Measurements from ENCODE around the gene ICAM2. TPM values are rescaled to one million over a fixed set of nuclear protein-coding genes. Genes with fewer than 3 reads are reported as not detected.
A peak's percentile ranks its signal among the peaks of the same experiment; 100 is the strongest.

ICAM2 gene
- polyA plus RNA-seq, 1 of the 3 experiments (the other 2 are of a cell fraction) = 0.08 TPM

DNA sequence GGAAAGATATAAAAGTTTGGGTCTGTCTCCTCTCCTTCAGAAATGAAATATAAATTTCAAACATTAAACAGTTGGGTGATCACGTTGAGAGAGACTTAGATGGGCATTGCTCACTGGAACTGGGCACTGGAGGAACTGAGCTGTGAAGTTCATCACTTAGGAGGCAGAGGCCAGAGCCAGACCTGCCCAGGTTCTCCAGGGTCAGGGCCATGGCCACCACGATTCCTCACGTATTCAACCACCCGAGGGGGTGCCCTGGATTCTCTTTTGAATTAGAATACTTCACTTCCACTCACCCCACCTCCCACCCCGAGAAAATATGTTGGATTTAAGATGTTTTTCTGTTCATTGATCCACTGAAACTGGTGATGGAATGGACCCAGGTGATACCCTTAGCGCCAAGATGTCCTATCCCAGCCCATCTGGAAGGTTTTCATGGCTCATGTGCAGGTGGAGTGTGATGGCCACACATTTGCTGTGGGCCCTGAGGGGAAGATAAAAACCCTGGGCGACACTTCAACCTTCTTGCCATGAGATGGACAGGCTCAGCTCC, 16.1 kb downstream of the ICAM2 start (continued):
- TF ChIP-seq FOSL2 (IDR thresholded peaks at IDR 0.05; ENCODE audit: borderline replicate concordance, low read depth) (no peak), JUND (IDR thresholded peaks at IDR 0.05) (no peak), ELF1 (IDR thresholded peaks at IDR 0.05) (no peak)
- TF ChIP-seq, protein P1, sequence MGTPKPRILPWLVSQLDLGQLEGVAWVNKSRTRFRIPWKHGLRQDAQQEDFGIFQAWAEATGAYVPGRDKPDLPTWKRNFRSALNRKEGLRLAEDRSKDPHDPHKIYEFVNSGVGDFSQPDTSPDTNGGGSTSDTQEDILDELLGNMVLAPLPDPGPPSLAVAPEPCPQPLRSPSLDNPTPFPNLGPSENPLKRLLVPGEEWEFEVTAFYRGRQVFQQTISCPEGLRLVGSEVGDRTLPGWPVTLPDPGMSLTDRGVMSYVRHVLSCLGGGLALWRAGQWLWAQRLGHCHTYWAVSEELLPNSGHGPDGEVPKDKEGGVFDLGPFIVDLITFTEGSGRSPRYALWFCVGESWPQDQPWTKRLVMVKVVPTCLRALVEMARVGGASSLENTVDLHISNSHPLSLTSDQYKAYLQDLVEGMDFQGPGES (IDR thresholded peaks at IDR 0.05; ENCODE audit: low read depth, low read length) = no peak

DNA sequence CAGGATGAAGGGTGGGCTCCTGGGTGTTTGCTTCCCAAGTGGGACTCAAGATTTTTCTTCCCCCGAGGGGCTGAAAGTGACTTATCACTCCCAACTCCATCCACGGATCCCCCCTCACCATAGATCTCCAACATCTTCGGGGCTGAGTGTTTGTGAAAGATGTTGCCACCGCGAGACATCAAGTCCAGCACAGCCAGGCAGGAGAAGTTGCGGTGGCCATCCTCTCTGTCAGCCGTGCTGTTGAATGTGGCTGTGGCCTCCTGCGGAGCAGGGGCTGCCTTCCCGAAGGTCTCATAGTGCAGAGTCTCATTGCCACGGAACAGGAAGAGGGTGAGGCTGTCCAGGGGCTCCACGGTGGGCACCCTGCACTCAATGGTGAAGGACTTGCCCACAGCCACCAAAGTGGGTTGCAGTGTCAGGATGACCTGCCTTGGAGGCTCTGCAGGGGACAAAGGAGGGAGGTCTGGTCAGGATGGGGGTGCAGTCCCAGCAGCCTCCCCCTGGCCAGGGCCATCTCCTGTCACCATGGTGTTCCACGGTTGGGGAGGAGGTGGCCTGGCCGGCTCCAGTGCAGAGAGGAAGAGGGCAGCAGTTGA, 16.8 kb downstream of the ICAM2 start:
- no peaks in the 10 kb centered on the region for H3K9me3 ChIP-seq
- H3K4me2 ChIP-seq = no peak overlapping the region
- CTCF ChIA-PET = interaction anchor here (0.9 to 4.6 kb wide), 4 partner anchors 13 to 129 kb away, joined by 3 to 26 read pairs (median 4); partner anchors contain the start of gene CSHL1
- POLR2A ChIA-PET = no interaction called here
- no peaks in the 10 kb centered on the region for H4K20me1 ChIP-seq (ENCODE audit: insufficient read depth)
- H3K4me1 ChIP-seq (ENCODE audit: control insufficient read depth in 1 of 2, insufficient read depth in 2 of 2, low read depth in 1 of 2, low read length in 1 of 2) = peaks cover 0 to 29% of the 10 kb centered on the region in 2 experiments; a peak in 1 of 4 replicates
- no peaks in the 10 kb centered on the region for H3K36me3 ChIP-seq (replicated peaks in 1 of 2; ENCODE audit: control insufficient read depth in 1 of 2, insufficient read depth in 2 of 2, low read length in 1 of 2)
- no peak overlapping the region for H2AFZ ChIP-seq (ENCODE audit: low read depth)
- H3K27me3 ChIP-seq (ENCODE audit: insufficient read depth) = no peaks in the 10 kb centered on the region
- no peaks in the 10 kb centered on the region for H3F3A ChIP-seq (replicated peaks; ENCODE audit: insufficient read depth)
- DNase-seq = peak; percentile 18
- TF ChIP-seq FOXJ3 (CRISPR knock-in tag; IDR thresholded peaks at IDR 0.05) (no peak), SIN3A (IDR thresholded peaks at IDR 0.05; ENCODE audit: borderline replicate concordance, low read depth, low read length) (no peak), GATA2 (CRISPR knock-in tag; IDR thresholded peaks at IDR 0.05) (no peak), CHD2 (IDR thresholded peaks at IDR 0.05; ENCODE audit: low read length, partially characterized antibody) (no peak), TEAD4 (IDR thresholded peaks at IDR 0.05; ENCODE audit: borderline replicate concordance, insufficient read depth) (no peak), MXI1 (IDR thresholded peaks at IDR 0.05; ENCODE audit: low read depth, low read length) (no peak), TCF12 (IDR thresholded peaks at IDR 0.05) (no peak), RAD21 (IDR thresholded peaks at IDR 0.05; ENCODE audit: low read length) (no peak), ELF1 (IDR thresholded peaks at IDR 0.05) (no peak), FOSL2 (IDR thresholded peaks at IDR 0.05; ENCODE audit: borderline replicate concordance, low read depth) (no peak), RXRA (IDR thresholded peaks at IDR 0.05; ENCODE audit: borderline replicate concordance, low read depth) (no peak), JUND (IDR thresholded peaks at IDR 0.05) (no peak), FOXM1 (IDR thresholded peaks at IDR 0.05; ENCODE audit: low read depth) (no peak), GABPA (IDR thresholded peaks at IDR 0.05; ENCODE audit: low read depth) (no peak), NRF1 (IDR thresholded peaks at IDR 0.05; ENCODE audit: low read depth, low read length) (no peak)
- TF ChIP-seq, protein P2, sequence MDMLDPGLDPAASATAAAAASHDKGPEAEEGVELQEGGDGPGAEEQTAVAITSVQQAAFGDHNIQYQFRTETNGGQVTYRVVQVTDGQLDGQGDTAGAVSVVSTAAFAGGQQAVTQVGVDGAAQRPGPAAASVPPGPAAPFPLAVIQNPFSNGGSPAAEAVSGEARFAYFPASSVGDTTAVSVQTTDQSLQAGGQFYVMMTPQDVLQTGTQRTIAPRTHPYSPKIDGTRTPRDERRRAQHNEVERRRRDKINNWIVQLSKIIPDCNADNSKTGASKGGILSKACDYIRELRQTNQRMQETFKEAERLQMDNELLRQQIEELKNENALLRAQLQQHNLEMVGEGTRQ (IDR thresholded peaks at IDR 0.05; ENCODE audit: borderline replicate concordance, low read depth, low read length) = no peak
- TF ChIP-seq, protein P3, sequence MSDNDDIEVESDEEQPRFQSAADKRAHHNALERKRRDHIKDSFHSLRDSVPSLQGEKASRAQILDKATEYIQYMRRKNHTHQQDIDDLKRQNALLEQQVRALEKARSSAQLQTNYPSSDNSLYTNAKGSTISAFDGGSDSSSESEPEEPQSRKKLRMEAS (IDR thresholded peaks at IDR 0.05; ENCODE audit: low read depth) = no peak
- TF ChIP-seq, protein P1 (IDR thresholded peaks at IDR 0.05; ENCODE audit: low read depth, low read length) = no peak
- TF ChIP-seq, protein P4, sequence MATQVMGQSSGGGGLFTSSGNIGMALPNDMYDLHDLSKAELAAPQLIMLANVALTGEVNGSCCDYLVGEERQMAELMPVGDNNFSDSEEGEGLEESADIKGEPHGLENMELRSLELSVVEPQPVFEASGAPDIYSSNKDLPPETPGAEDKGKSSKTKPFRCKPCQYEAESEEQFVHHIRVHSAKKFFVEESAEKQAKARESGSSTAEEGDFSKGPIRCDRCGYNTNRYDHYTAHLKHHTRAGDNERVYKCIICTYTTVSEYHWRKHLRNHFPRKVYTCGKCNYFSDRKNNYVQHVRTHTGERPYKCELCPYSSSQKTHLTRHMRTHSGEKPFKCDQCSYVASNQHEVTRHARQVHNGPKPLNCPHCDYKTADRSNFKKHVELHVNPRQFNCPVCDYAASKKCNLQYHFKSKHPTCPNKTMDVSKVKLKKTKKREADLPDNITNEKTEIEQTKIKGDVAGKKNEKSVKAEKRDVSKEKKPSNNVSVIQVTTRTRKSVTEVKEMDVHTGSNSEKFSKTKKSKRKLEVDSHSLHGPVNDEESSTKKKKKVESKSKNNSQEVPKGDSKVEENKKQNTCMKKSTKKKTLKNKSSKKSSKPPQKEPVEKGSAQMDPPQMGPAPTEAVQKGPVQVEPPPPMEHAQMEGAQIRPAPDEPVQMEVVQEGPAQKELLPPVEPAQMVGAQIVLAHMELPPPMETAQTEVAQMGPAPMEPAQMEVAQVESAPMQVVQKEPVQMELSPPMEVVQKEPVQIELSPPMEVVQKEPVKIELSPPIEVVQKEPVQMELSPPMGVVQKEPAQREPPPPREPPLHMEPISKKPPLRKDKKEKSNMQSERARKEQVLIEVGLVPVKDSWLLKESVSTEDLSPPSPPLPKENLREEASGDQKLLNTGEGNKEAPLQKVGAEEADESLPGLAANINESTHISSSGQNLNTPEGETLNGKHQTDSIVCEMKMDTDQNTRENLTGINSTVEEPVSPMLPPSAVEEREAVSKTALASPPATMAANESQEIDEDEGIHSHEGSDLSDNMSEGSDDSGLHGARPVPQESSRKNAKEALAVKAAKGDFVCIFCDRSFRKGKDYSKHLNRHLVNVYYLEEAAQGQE (IDR thresholded peaks at IDR 0.05; ENCODE audit: low read depth, low read length) = no peak
- TF ChIP-seq, protein P5, sequence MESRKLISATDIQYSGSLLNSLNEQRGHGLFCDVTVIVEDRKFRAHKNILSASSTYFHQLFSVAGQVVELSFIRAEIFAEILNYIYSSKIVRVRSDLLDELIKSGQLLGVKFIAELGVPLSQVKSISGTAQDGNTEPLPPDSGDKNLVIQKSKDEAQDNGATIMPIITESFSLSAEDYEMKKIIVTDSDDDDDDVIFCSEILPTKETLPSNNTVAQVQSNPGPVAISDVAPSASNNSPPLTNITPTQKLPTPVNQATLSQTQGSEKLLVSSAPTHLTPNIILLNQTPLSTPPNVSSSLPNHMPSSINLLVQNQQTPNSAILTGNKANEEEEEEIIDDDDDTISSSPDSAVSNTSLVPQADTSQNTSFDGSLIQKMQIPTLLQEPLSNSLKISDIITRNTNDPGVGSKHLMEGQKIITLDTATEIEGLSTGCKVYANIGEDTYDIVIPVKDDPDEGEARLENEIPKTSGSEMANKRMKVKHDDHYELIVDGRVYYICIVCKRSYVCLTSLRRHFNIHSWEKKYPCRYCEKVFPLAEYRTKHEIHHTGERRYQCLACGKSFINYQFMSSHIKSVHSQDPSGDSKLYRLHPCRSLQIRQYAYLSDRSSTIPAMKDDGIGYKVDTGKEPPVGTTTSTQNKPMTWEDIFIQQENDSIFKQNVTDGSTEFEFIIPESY (IDR thresholded peaks at IDR 0.05; ENCODE audit: borderline replicate concordance, low read depth) = no peak
- H3K4me3 ChIP-seq (ENCODE audit: low read depth in 2 of 2, low read length in 1 of 2) = no peak overlapping the region
- no peak overlapping the region for H3K27ac ChIP-seq (ENCODE audit: low read depth in 2 of 2, low read length in 1 of 2)
- no peak overlapping the region for H3K9ac ChIP-seq
- H3K79me2 ChIP-seq (ENCODE audit: insufficient read depth) = no peaks in the 10 kb centered on the region
- WGBS (ENCODE audit: low lambda C conversion rate) = 68% methylated on average over 13 of the region's 13 CpGs
- H3K9me2 ChIP-seq = no peaks in the 10 kb centered on the region

All from SK-N-SH (cell line).